ENCODE measurements around the gene SMIM33. TPM values are rescaled to one million over a fixed set of nuclear protein-coding genes. Genes with fewer than 3 reads are reported as not detected.
"Not testable (repeated sequence)": the region's sequence is repeated elsewhere in the genome, so short reads cannot be mapped to it uniquely, and the experiment has no call there.

Gene SMIM33
- total RNA-seq, 1 donor from 2014 or later: not detected

DNA sequence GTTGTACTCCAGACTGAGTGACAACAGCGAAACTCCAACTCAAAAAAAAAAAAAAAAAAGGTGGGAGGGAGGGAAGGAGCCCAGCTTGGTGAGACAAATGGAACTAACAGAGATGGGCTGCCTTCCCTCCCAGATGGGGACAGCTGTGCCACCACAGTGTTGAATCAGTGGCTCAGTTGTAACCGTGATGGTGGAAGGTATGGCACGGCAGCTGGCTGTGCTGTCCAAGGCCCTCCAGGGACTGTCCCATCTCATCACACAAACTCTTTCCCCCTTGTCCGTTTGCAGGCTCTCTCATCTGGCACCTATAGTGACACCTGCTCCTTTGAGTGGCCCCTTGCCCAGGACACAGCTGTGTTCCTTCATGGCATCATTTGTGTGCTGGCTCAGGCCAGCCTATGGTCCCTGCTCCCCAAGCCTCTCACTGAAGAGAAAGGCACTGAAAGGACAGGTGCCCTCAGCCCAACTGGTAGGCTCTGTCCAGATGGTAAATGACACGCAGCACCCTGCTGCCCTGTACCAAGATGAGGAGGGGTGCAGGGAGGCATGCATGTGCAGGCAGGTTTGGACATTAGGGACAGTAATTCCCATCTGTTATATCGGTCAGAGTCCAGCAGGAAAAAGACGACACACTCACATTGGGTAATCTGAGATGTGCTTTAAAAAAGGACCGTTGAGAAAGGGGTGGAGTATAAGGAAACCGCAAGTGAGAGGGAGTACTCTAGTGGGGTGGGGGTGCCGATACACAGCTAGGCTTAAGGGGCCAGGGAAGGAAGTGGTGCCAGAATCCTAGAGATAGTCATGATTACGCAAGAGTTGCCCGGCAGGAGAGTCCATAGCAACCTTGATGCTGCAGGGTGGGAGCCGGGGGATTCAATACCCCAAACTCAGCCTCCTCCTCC, 4.3 kb downstream of the SMIM33 start:
- no peak for DNase-seq (ENCODE audit: low read depth)
- TF ChIP-seq, protein P1, sequence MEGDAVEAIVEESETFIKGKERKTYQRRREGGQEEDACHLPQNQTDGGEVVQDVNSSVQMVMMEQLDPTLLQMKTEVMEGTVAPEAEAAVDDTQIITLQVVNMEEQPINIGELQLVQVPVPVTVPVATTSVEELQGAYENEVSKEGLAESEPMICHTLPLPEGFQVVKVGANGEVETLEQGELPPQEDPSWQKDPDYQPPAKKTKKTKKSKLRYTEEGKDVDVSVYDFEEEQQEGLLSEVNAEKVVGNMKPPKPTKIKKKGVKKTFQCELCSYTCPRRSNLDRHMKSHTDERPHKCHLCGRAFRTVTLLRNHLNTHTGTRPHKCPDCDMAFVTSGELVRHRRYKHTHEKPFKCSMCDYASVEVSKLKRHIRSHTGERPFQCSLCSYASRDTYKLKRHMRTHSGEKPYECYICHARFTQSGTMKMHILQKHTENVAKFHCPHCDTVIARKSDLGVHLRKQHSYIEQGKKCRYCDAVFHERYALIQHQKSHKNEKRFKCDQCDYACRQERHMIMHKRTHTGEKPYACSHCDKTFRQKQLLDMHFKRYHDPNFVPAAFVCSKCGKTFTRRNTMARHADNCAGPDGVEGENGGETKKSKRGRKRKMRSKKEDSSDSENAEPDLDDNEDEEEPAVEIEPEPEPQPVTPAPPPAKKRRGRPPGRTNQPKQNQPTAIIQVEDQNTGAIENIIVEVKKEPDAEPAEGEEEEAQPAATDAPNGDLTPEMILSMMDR (IDR thresholded peaks at IDR 0.05; ENCODE audit: insufficient read depth, low read length, poor library complexity, severe bottlenecking): no peak

DNA sequence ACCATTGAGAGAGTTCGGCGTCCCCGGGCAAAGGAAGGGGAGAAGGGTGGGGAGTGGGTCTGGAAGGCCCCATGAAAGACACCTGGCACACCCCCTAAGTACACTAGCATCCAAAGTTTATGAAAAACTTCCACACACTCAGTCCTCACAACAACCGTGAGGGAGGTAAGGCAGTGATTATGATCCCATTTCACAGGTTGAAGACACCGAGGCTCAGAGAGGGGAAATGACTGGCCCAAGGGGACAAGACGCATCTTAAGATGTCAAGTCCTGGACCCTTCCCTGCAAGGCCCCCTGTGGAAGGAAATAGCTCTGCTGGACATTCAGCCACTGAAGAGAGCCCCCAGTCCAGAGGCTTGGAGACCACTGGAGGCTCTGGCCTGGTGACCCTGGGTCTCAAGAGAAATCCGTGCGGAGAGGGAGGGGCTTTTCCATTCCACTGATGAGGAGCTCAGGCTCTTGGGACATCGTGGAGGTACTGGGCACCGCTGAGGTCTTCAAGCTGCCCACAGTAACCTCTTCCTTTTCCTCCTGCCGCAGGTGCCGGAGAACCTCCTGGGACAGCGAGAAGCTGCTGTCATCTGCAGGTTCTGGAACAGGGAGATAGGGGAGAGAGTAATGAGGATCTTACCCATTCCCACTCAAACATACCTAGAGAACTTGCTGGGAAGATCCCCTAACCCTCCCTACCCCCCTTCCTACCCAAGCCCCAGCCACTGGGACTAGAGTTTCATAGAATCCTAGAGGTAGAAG, 5.2 kb downstream of the SMIM33 start:
- H3K4me3 ChIP-seq (ENCODE audit: low read depth, low read length): no peak overlapping the region
- no peaks in the 10 kb centered on the region for H3K27me3 ChIP-seq (ENCODE audit: control insufficient read depth, insufficient read depth, low read length)
- DNase-seq (ENCODE audit: low read depth): no peak
- TF ChIP-seq, protein P1 (IDR thresholded peaks at IDR 0.05; ENCODE audit: insufficient read depth, low read length, poor library complexity, severe bottlenecking): no peak
- H3K36me3 ChIP-seq (ENCODE audit: control insufficient read depth, insufficient read depth, low read length): no peaks in the 10 kb centered on the region

More for the DNA sequence above, 4.3 kb downstream of the SMIM33 start:
- H3K36me3 ChIP-seq (ENCODE audit: control insufficient read depth, insufficient read depth, low read length): no peaks in the 10 kb centered on the region
- no peak overlapping the region for H3K4me3 ChIP-seq (ENCODE audit: low read depth, low read length)
- peaks cover 3% of the 10 kb centered on the region for H3K27me3 ChIP-seq (ENCODE audit: control insufficient read depth, insufficient read depth, low read length)

DNA sequence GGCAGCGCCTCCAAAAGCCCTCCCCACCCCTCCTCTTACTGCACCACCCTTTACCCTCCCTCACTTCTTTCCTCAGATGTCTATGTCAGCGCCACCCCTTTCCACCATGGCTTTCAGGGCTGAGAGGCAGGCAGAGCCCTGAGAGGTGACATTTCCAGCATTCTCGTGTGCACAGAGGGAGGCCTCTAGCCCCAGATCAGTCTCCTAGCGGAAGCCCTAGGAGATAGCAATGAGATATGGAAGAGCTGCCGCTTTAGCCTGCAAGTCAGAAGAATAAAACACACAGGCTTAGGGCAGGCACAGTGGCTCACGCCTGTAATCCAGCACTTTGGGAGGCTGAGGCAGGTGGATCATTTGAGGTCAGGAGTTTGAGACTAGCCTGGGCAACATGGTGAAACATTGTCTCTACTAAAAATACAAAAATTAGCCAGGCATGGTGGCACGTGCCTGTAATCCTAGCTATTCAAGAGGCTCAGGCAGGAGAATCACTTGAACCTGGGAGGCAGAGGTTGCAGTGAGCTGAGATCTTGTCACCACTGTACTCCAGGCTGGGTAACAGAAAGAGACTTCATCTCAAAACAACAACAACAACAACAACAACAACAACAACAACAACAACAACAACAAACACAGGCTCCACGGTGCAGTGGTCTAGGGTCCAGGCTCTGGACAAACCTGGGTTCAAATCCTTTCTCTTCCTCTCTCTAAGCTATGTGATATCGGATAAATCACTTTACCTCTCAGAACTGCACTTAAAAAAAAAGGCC, 8.0 kb downstream of the SMIM33 start:
- H3K27me3 ChIP-seq (ENCODE audit: control insufficient read depth, insufficient read depth, low read length); H3K4me3 ChIP-seq (ENCODE audit: low read depth, low read length); DNase-seq (ENCODE audit: low read depth); H3K36me3 ChIP-seq (ENCODE audit: control insufficient read depth, insufficient read depth, low read length): not testable (repeated sequence)

DNA sequence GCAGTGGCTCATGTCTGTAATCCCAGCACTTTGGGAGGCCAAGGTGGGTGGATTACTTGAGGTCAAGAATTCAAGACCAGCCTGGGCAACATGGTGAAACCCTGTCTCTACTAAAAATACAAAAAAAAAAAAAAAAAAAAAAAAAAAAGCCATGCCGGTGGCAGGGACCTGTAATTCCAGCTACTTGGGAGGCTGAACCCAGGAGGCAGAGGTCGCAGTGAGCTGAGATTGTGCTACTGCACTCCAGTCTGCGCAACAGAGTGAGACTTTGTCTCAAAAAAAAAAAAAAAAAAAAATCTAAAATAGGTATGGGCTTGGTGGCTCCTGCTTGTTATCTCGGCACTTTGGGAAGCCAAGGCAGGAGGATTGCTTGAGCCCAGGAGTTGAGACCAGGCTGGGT, 8.9 kb downstream of the SMIM33 start:
- DNase-seq (ENCODE audit: low read depth); H3K27me3 ChIP-seq (ENCODE audit: control insufficient read depth, insufficient read depth, low read length); H3K4me3 ChIP-seq (ENCODE audit: low read depth, low read length); H3K36me3 ChIP-seq (ENCODE audit: control insufficient read depth, insufficient read depth, low read length): not testable (repeated sequence)

DNA sequence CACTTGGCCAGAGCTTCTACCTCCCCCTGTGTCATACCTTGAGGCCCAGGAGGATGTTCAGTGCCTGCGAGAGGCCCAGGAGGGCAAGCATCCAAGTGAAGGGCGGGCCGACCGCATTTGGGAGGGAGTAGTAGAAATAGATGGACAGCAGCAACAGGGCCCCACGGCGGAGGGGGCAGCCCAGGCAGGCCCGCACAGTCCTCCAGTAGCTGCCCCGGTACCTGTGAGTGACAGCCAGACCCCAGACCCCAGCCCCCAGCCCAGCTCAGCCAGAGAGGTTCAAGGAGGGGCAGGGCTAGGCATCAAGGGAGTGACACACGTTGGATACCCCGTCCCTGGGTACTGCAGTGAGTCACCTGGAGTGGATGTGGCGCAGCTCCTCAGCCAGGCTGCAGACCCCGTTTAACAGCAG, 10.3 kb downstream of the SMIM33 start:
- TF ChIP-seq, protein P1 (IDR thresholded peaks at IDR 0.05; ENCODE audit: insufficient read depth, low read length, poor library complexity, severe bottlenecking): no peak
- no peaks in the 10 kb centered on the region for H3K36me3 ChIP-seq (ENCODE audit: control insufficient read depth, insufficient read depth, low read length)
- H3K27me3 ChIP-seq (ENCODE audit: control insufficient read depth, insufficient read depth, low read length): no peaks in the 10 kb centered on the region
- no peak overlapping the region for H3K4me3 ChIP-seq (ENCODE audit: low read depth, low read length)
- no peak for DNase-seq (ENCODE audit: low read depth)

DNA sequence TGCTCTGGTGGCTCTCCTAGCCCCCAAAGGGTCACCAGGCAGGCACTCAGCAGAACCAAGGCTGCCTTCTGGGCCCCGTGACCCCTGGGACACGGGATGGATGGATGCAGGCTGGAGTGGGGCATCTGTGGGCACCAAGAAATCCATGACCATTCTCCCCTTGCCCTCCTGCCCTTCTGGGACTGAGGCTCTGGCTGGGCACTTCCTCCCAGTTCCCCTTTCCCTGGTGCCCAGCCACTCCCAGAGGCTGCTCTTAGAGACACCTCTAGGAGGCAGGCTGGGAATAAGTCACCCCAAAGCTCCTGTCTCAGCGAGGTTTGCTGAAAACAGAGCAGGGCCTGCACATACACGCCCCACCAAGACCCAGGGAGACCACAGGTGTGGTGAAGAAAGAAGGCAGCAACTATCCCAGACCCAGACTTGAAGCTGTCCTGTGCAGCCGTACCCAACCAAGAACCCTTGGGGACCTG, 10.8 kb downstream of the SMIM33 start:
- DNase-seq (ENCODE audit: low read depth): no peak
- H3K27me3 ChIP-seq (ENCODE audit: control insufficient read depth, insufficient read depth, low read length): no peaks in the 10 kb centered on the region
- TF ChIP-seq, protein P1 (IDR thresholded peaks at IDR 0.05; ENCODE audit: insufficient read depth, low read length, poor library complexity, severe bottlenecking): peak; percentile 19

More for the DNA sequence above, 10.8 kb downstream of the SMIM33 start:
- H3K4me3 ChIP-seq (ENCODE audit: low read depth, low read length): peak overlapping the region; percentile 9
- no peaks in the 10 kb centered on the region for H3K36me3 ChIP-seq (ENCODE audit: control insufficient read depth, insufficient read depth, low read length)

All from kidney epithelial cell (primary cell).